K562 (cell line): ENCODE measurements around the gene CCDC136. TPM values are rescaled to one million over a fixed set of nuclear protein-coding genes. Genes with fewer than 3 reads are reported as not detected.

Source experiments
- CBFA2T2 ChIP-seq: fragments of 450-650 bp; conservative IDR thresholded peaks from 2 replicates; pipeline ENCODE4 v1.6.1; 2017; ENCODE audit warnings: mild to moderate bottlenecking
- SREBF2 ChIP-seq: sonication (generic); formaldehyde crosslinking; IDR thresholded peaks from 2 replicates; pipeline ENCODE4 v1.4.0; 2020; ENCODE audit warnings: mild to moderate bottlenecking, missing genetic modification reagents
- TEAD4 ChIP-seq, 2 experiments: sonication (generic) in 1 of 2; formaldehyde crosslinking in 1 of 2; IDR thresholded peaks; 2 replicates each; pipeline versions ENCODE4 v1.6.1 to v1.8.0; 2012 to 2022; ENCODE audit warnings: borderline replicate concordance in 1 of 2, inconsistent platforms in 1 of 2, low read length in 1 of 2, mild to moderate bottlenecking in 1 of 2, missing genetic modification reagents in 1 of 2
- ZNF318 ChIP-seq, 2 experiments: fragments of 450-650 bp; IDR thresholded peaks; 2 replicates each; pipeline ENCODE4 v1.6.1; 2016; ENCODE audit warnings: mild to moderate bottlenecking in 2 of 2, borderline replicate concordance in 1 of 2, low read depth in 1 of 2, moderate library complexity in 1 of 2
- ZNF764 ChIP-seq: fragments of 250-450 bp; sonication (Bioruptor Pico); IDR thresholded peaks from 2 replicates; pipeline ENCODE4 v1.4.0; 2020; ENCODE audit warnings: low read depth, mild to moderate bottlenecking, moderate library complexity
- polyA plus RNA-seq, 8 experiments: library from polyadenylated mRNA; depleted of rRNA in 4 of 8; stranded (reverse) in 5 of 8; unstranded in 3 of 8; fragments of >200 nt; fragmentation: Nextera tagmentation in 2 of 8; fragmentation: Illumina TruSeq in 1 of 8; extraction: Ambion mirVana in 2 of 8; extraction: Trizol in 1 of 8; gene quantifications; 2 replicates each; pipeline versions ENCODE4 v1.2.1 to v1.2.3, GENCODE V29; 2011 to 2014; ENCODE audit warnings: inconsistent platforms in 1 of 8, missing spikeins in 1 of 8
- total RNA-seq, 7 experiments: library from RNA; depleted of rRNA in 6 of 7; stranded (reverse); fragments of >200 nt in 6 of 7; fragmentation: Illumina TruSeq in 2 of 7; extraction: Trizol in 2 of 7; gene quantifications; 2 replicates each; pipeline versions ENCODE4 v1.2.1 to v1.2.3, GENCODE V29; 2011 to 2021; ENCODE audit warnings: low replicate concordance in 1 of 7
- TF ChIP-seq, protein P1 (sequence below), 2 experiments: fragments of 450-650 bp in 1 of 2; sonication (generic) in 1 of 2; formaldehyde crosslinking; conservative IDR thresholded peaks; 2 replicates each; pipeline versions ENCODE4 v1.4.0 to v1.8.1; 2020 to 2022; ENCODE audit warnings: mild to moderate bottlenecking in 1 of 2, missing genetic modification reagents in 1 of 2

CCDC136 gene
- total and polyA plus RNA-seq, 9 of the 15 experiments (the other 6 are each of a cell fraction or from before 2014, with no cell fraction given), result 2.4 to 40.8 (median 26.5) TPM

GRCh38 chr7:128826512-128826911 lies 34.7 kb downstream of the CCDC136 start (continued):
- TF ChIP-seq ZNF318 (IDR thresholded peaks at IDR 0.05; ENCODE audit: borderline replicate concordance in 1 of 2, low read depth in 1 of 2), result no peak
- no peak for TF ChIP-seq CBFA2T2
- TF ChIP-seq SREBF2 (CRISPR knock-in tag), result no peak
- no peak for TF ChIP-seq TEAD4 (IDR thresholded peaks at IDR 0.05; ENCODE audit: low read length)
- no peak for TF ChIP-seq TEAD4 (CRISPR knock-in tag; IDR thresholded peaks at IDR 0.05; ENCODE audit: borderline replicate concordance)
- no peak for TF ChIP-seq ZNF764
- TF ChIP-seq, protein P1, sequence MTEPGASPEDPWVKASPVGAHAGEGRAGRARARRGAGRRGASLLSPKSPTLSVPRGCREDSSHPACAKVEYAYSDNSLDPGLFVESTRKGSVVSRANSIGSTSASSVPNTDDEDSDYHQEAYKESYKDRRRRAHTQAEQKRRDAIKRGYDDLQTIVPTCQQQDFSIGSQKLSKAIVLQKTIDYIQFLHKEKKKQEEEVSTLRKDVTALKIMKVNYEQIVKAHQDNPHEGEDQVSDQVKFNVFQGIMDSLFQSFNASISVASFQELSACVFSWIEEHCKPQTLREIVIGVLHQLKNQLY (CRISPR knock-in tag; conservative IDR thresholded peaks at IDR 0.05), result 0 out of 4 replicates have a peak, but pooled peaks of 1 of the 2 experiments have one; percentile 67
